Posterior vena cava (tissue), 2 donors: ENCODE measurements around the gene CDKAL1. TPM values are rescaled to one million over a fixed set of nuclear protein-coding genes. Genes with fewer than 3 reads are reported as not detected.
"Not testable (repeated sequence)": the region's sequence is repeated elsewhere in the genome, so short reads cannot be mapped to it uniquely, and the experiment has no call there.

Experiments
- DNase-seq: peaks from one replicate; pipeline ENCODE4 v3.0.0-alpha.2; 2020; ENCODE audit warnings: low spot score
- intact Hi-C, 2 donors: fragments of 100-400 bp; cut with DNase I; formaldehyde crosslinking; loops; one replicate each; pipeline versions ENCODE4 v1.14.1 to v1.14.2; 2022 to 2023
- total RNA-seq, 2 donors: library from RNA; stranded (reverse); fragmentation: NEBNext Ultra II Directional; extraction: Animal tissue kit (Norgen Biotek cat#: 25700); gene quantifications; one replicate each; pipeline ENCODE4 v1.2.1, GENCODE V29; 2021
- donor health status: DM: yes; HTN: yes; CAD: no.
- donor health status: DM: yes; HTN: yes; CAD: no.

Gene CDKAL1
- total RNA-seq, 2 donors from 2014 or later: 13.1 TPM

DNA sequence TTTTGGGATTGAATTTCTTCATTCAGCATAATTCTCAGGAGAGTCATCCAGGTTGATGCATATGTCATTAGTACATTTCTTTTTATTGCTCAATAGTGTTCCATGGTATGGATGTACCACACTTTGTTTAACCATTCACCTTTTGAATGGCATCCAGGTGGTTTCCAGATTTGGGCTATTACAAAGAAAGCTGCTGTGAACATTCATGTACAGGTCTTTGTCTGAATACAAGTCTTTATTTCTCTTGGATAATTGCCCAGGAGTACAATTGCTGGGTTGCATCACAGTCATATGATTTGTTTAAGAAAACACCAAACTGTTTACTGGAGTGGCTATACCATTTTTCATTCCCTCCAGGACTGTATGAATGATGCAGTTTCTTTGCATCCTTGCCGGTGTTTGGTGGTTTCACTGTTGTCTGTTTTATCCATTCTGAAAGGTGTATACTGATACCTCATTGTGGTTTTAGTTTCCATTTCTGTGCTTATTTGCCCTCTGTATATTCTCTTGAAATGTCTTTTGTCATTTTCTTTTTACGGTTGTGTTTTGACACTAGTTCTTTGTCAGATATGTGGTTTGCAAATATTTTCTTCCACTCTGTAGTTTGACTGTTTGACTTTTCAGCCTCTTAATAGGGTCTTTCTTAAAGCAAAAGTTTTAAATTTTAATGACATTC is 8.8 kb downstream of the CDKAL1 start:
- no peak for DNase-seq
- intact Hi-C loops: no loop called here

DNA sequence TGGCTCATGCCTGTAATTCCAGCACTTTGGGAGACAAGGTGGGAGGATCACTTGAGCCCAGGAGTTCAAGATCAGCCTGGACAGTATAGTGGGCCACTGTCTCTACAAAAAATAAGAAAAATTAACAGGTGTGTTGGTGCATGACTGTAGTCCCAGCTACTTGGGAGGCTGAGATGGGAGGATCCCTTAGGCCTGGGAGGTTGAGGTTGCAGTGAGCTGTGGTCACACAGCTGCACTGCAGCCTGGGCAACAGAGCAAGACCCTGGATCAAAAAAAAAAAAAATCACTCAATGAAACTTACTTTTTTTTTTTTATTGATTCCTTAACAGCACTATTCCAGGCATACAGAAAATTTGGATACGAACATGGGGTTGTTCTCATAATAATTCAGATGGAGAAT is 14.0 kb downstream of the CDKAL1 start:
- intact Hi-C loops: no loop called here
- no peak for DNase-seq

DNA sequence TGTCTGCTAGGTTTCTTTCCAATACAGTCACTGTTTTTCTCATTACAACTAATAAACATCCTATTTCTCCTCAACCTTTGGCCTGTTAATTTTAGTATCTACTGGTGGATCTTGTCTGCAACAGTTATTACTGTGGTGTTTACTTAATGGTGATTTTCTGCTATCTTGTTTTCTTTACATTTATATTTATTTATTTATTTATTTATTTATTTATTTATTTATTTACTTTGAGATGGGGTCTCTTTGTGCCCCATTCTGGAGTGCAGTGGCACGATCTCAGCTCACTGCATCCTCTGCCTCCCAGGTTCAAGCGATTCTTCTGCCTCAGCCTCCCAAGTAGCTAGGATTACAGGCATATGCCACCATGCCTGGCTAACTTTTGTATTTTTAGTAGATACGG is 15.1 kb downstream of the CDKAL1 start:
- DNase-seq, intact Hi-C loops: not testable (repeated sequence)

DNA sequence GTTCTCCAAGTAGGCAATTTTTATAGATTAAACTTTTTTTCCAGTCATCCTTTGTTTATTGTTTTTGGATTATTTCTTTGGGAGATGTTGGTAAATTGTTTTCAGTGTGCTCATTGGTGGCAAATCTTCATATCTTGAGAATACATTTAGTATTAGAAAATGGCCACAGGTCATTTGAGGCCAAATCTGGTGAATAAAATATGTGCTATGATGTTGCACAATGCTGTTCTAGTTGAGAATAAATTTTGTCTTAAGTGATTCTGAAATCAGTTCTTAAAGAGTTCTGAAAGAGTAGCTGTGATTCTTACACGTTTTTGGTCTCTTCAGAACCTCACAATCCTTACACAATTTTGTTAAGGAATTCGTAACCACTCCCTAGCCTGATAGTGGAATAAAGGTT is 20.1 kb downstream of the CDKAL1 start:
- no peak for DNase-seq
- intact Hi-C loops: no loop called here

- intact Hi-C loops: no loop called here
- no peak for DNase-seq
These were observed 20.6 kb downstream of the CDKAL1 start for GRCh38 chr6:20554817-20555216.

DNA sequence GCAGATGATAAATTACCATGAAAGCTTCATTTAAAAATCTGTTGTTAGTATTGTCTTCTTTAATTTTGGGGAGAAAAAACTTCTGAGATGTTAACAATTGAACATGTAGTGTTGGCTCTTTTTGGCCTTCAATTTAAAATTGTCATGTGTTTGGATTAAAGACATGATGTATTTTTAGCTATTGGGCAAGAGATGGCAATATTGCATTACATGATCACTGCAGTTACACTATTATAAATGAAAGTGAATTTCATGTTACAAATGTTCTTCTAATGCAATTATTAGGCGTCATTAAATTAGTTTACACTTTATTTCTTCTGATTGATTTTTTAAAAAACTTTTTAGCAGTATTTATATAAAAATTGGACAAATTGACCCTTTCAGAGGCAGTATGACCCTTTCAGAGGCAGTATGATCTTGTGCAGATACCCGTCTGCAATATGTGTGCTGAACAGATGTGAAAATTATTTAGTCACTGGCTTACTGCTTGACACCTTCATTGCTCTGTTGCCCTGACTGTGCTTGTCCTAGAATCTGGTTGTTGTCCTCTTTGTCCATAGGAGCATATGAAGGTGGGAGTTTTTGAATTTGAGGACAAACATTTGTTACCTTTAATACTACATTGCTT is 25.8 kb downstream of the CDKAL1 start:
- DNase-seq: no peak
- intact Hi-C loops: loop anchor here (10.0 kb wide), 1 partner anchor 1025 kb away; no protein-coding TSS in a partner anchor

DNA sequence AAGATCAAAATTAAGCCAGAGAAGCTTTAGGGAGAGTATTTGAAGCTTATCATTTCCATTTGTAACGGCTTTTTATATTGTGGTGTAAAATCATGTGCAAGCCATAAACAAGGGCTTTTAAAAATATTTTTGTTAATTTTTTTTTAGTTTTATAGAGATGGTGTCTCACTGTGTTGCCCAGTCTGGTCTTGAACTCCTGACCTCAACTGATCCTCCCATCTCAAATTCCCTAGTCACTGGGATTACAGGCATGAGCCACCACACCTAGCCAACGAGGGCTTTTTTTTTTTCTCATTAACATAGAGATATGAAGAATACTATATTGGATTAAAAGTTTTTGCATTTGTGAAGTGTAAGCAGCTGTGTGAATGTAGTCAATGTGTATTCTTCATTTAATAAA is 29.1 kb downstream of the CDKAL1 start:
- intact Hi-C loops: loop anchor here (10.0 kb wide), 1 partner anchor 1021 kb away; no protein-coding TSS in a partner anchor
- no peak for DNase-seq

- DNase-seq: no peak
- intact Hi-C loops: loop anchor here (10.0 kb wide), 1 partner anchor 1021 kb away; no protein-coding TSS in a partner anchor
These were observed 30.0 kb downstream of the CDKAL1 start for GRCh38 chr6:20564269-20564668.

- intact Hi-C loops: loop anchor here (10.0 kb wide), 1 partner anchor 1020 kb away; no protein-coding TSS in a partner anchor
- no peak for DNase-seq
These were observed 30.5 kb downstream of the CDKAL1 start for GRCh38 chr6:20564777-20565176.

DNA sequence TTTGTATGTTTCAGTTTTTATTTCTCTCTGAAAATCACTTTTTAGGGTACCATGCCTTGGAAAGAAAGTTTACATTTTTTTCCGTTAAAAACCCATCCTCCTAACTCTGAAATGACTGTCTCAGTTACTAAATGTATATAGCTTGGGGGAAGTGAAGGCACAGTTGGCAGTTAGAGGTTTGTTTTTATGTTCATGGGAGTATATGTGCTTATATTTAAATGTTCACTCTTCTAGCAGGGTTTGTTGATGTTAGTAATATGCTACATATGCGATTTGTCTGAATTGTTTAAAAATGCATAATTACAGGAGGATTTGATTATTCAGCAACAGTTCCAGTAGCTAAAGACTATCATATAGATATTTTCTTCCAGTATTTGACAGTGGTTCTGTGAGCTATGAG is 31.1 kb downstream of the CDKAL1 start:
- intact Hi-C loops: loop anchor here (10.0 kb wide), 1 partner anchor 1019 kb away; no protein-coding TSS in a partner anchor

DNA sequence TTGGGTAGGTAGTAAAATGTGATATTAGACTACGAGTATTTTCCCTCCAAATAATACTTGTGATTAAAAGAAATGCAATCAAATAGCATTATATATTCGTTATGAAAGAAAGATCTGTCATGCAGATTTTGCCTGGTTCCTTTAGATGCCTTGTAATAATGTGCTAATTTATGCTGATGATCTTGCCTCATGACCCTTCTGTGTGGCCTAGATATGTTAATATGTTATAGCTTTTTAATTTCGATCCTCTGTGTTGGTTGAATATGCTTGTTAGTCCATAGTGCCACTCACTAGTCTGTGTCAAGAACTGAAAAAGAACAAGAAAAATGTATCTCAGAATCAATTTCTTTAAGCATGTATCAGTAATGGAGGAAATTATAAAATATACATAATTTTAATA is 31.9 kb downstream of the CDKAL1 start:
- intact Hi-C loops: loop anchor here (10.0 kb wide), 1 partner anchor 1019 kb away; no protein-coding TSS in a partner anchor
- no peak for DNase-seq

More for the DNA sequence above, 31.1 kb downstream of the CDKAL1 start:
- DNase-seq: no peak

- DNase-seq: no peak
- intact Hi-C loops: loop anchor here (10.0 kb wide), 1 partner anchor 1016 kb away; no protein-coding TSS in a partner anchor
These were observed 34.8 kb downstream of the CDKAL1 start for GRCh38 chr6:20569000-20569610.

DNA sequence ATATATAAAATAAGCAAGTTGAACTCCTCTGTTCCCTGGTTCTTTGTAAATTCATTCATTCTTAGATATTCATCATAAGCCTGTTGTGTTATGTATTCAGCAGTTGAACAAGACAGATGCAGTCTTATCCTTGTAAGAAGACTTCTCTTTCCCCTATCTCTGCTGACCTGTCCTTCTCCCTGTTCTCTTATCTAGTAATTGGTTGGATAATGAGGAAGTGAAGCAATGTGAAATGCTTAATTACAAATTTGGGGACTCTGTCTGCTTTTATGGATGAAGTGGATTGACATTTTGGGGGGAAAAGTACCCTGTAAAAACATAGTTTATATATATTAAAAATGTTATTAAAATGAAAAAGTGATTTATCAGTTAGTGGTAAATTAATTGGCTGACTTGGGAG is 37.0 kb downstream of the CDKAL1 start:
- DNase-seq: no peak
- intact Hi-C loops: no loop called here

GRCh38 chr6:20572288-20572687 is 38.0 kb downstream of the CDKAL1 start:
- DNase-seq: no peak
- intact Hi-C loops: no loop called here

DNA sequence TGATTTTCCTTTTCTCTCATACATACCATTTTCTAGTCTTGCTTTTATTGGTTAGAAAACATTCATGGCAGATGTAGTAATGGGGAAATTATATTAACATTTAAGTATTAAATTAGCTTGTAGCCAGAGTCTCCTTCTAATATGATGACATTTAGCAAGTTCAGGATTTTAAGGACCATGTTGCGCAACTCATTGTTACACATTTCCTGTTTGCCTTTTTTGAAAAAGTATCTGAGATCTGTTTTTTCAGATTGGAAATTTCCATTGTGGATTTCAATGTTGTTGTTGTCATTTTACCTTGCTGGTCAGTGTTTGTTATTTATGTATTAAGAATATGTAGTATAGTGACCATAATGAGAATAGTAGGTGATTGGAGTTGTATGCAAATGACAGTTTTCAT is 38.7 kb downstream of the CDKAL1 start:
- no peak for DNase-seq
- intact Hi-C loops: no loop called here

DNA sequence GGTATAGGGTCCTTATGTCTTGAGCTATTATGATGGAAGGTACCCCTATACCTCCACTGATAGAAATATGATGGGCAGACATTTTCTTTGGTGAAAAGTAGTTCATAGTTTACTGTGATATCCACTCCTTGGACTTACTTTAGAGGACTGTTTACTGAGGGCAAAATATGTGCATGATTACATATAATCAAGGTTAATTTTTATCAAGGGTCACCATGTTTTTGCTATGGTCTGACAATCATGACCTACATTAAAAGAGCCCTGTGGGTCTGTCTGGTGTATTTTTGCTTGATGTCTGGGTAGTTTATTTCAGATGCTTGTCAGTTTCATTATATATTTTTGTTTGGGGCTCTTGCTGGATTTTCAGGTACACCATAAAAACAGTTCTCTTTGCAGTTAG is 40.1 kb downstream of the CDKAL1 start:
- intact Hi-C loops: no loop called here
- DNase-seq: no peak

GRCh38 chr6:20575125-20575524 is 40.9 kb downstream of the CDKAL1 start:
- no peak for DNase-seq
- intact Hi-C loops: no loop called here

GRCh38 chr6:20575704-20576451 is 41.6 kb downstream of the CDKAL1 start:
- no peak for DNase-seq
- intact Hi-C loops: no loop called here

GRCh38 chr6:20577173-20577688 is 43.0 kb downstream of the CDKAL1 start:
- intact Hi-C loops: no loop called here
- DNase-seq: no peak
